ENCODE results near the gene KLF12. TPM values are rescaled to one million over a fixed set of nuclear protein-coding genes. Genes with fewer than 3 reads are reported as not detected.

KLF12 gene
- total RNA-seq, 2 experiments from 2014 or later: 69.5 to 74.7 TPM

GRCh38 chr13:74132776-74133656, 1.2 kb downstream of the KLF12 start:
- Histone ChIP-seq H3K27ac (ENCODE audit: low read depth in 1 of 2, low read length in 2 of 2) (peak overlapping the region; percentile 86 to 90), H3K4me3 (ENCODE audit: low read length) (peak overlapping the region; percentile 88), H3K36me3 (ENCODE audit: insufficient read depth, low read length) (no peaks in the 10 kb centered on the region), H3K4me1 (ENCODE audit: insufficient read depth, low read length) (peaks cover 35% of the 10 kb centered on the region), H3K27me3 (ENCODE audit: control insufficient read depth in 1 of 2, insufficient read depth in 2 of 2, low read length in 2 of 2) (no peaks in the 10 kb centered on the region), H3K9me3 (ENCODE audit: control insufficient read depth in 1 of 2, insufficient read depth in 1 of 2, low read length in 2 of 2) (no peaks in the 10 kb centered on the region)
- Mint-ChIP-seq H3K9me3 (no peaks in the 10 kb centered on the region), H3K27ac (no peak overlapping the region), H3K4me1 (ENCODE audit: low read depth) (peaks cover 49% of the 10 kb centered on the region), H3K36me3 (ENCODE audit: low read depth) (peaks cover 23% of the 10 kb centered on the region), H3K4me3 (peak overlapping the region; percentile 100), H3K27me3 (peaks cover 6% of the 10 kb centered on the region)
- DNase-seq (peak; percentile 16 to 72 (median 42)), ATAC-seq (ENCODE audit: poor library complexity) (no peak)
- ChIA-PET CTCF (interaction anchor here (0.6 to 10.2 kb wide), 4 partner anchors 21 to 154 kb away, joined by 3 to 67 read pairs (median 3); no protein-coding TSS in a partner anchor), POLR2A (interaction anchor here (0.6 to 7.6 kb wide), 30 partner anchors 9 to 370 kb away, joined by 3 to 218 read pairs (median 4); no protein-coding TSS in a partner anchor)
- TF ChIP-seq CTCF (IDR thresholded peaks at IDR 0.05): no peak
- intact Hi-C loops (cut with DNase I, micrococcal nuclease): loop anchor here (1.0 to 10.0 kb wide), 17 partner anchors 16 to 431 kb away; no protein-coding TSS in a partner anchor

GRCh38 chr13:74132152-74132775, 1.9 kb downstream of the KLF12 start:
- TF ChIP-seq CTCF (IDR thresholded peaks at IDR 0.05): no peak
- peaks cover 35% of the 10 kb centered on the region for H3K4me1 ChIP-seq (ENCODE audit: insufficient read depth, low read length)
- Mint-ChIP-seq H3K4me1 (ENCODE audit: low read depth) (peaks cover 54% of the 10 kb centered on the region), H3K9me3 (no peaks in the 10 kb centered on the region), H3K27ac (no peak overlapping the region), H3K27me3 (peaks cover 6% of the 10 kb centered on the region), H3K36me3 (ENCODE audit: low read depth) (peaks cover 23% of the 10 kb centered on the region), H3K4me3 (peak overlapping the region; percentile 100)
- ChIA-PET POLR2A (interaction anchor here (0.7 to 7.6 kb wide), 24 partner anchors 9 to 366 kb away, joined by 3 to 218 read pairs (median 4); no protein-coding TSS in a partner anchor), CTCF (interaction anchor here (0.8 to 10.2 kb wide), 3 partner anchors 22 to 154 kb away, joined by 3 to 67 read pairs (median 3); no protein-coding TSS in a partner anchor)
- DNase-seq (peak in 10 of 14 experiments; percentile 5 to 86 (median 27)), ATAC-seq (ENCODE audit: poor library complexity) (peak; percentile 11)
- H3K9me3 ChIP-seq (ENCODE audit: control insufficient read depth in 1 of 2, insufficient read depth in 1 of 2, low read length in 2 of 2): no peaks in the 10 kb centered on the region
- H3K36me3 ChIP-seq (ENCODE audit: insufficient read depth, low read length): no peaks in the 10 kb centered on the region
- H3K27ac ChIP-seq (ENCODE audit: low read depth in 1 of 2, low read length in 2 of 2): peak overlapping the region; percentile 84 to 90
- H3K27me3 ChIP-seq (ENCODE audit: control insufficient read depth in 1 of 2, insufficient read depth in 2 of 2, low read length in 2 of 2): no peaks in the 10 kb centered on the region
- intact Hi-C loops (cut with DNase I, micrococcal nuclease): loop anchor here (1.0 to 10.0 kb wide), 17 partner anchors 15 to 430 kb away; no protein-coding TSS in a partner anchor
- H3K4me3 ChIP-seq (ENCODE audit: low read length): peak overlapping the region; percentile 88

- no peaks in the 10 kb centered on the region for H3K27me3 ChIP-seq (ENCODE audit: control insufficient read depth in 1 of 2, insufficient read depth in 2 of 2, low read length in 2 of 2)
- ChIA-PET POLR2A (interaction anchor here (0.7 to 7.6 kb wide), 8 partner anchors 38 to 365 kb away, joined by 3 to 218 read pairs (median 32); no protein-coding TSS in a partner anchor), CTCF (interaction anchor here (10.2 kb wide), 1 partner anchor 155 kb away, joined by 67 read pairs; no protein-coding TSS in a partner anchor)
- peak in 1 of 14 experiments; percentile 13 for DNase-seq
- Mint-ChIP-seq H3K27me3 (peaks cover 6% of the 10 kb centered on the region), H3K36me3 (ENCODE audit: low read depth) (peaks cover 23% of the 10 kb centered on the region), H3K27ac (no peak overlapping the region), H3K9me3 (no peaks in the 10 kb centered on the region), H3K4me3 (peak overlapping the region; percentile 70), H3K4me1 (ENCODE audit: low read depth) (peaks cover 64% of the 10 kb centered on the region)
- intact Hi-C loops (cut with DNase I, micrococcal nuclease): loop anchor here (5.0 to 10.0 kb wide), 11 partner anchors 39 to 429 kb away; no protein-coding TSS in a partner anchor
- no peaks in the 10 kb centered on the region for H3K36me3 ChIP-seq (ENCODE audit: insufficient read depth, low read length)
- TF ChIP-seq CTCF (IDR thresholded peaks at IDR 0.05): no peak
- peaks cover 32% of the 10 kb centered on the region for H3K4me1 ChIP-seq (ENCODE audit: insufficient read depth, low read length)
- peak overlapping the region; percentile 88 for H3K4me3 ChIP-seq (ENCODE audit: low read length)
- no peaks in the 10 kb centered on the region for H3K9me3 ChIP-seq (ENCODE audit: control insufficient read depth in 1 of 2, insufficient read depth in 1 of 2, low read length in 2 of 2)
- no peak for ATAC-seq (ENCODE audit: poor library complexity)
- H3K27ac ChIP-seq (ENCODE audit: low read depth in 1 of 2, low read length in 2 of 2): peak overlapping the region in 1 of 2 donors; percentile 84
Measured at GRCh38 chr13:74131227-74131626, 3.0 kb downstream of the KLF12 start.

All from CD4-positive, alpha-beta T cell (primary cell).